ENCODE measurements around the gene SDK1.

- TF ChIP-seq POLR2AphosphoS5 (IDR thresholded peaks at IDR 0.05; ENCODE audit: insufficient read depth in 1 of 2, low read depth in 1 of 2): no peak
- no peak for TF ChIP-seq POLR2A (IDR thresholded peaks at IDR 0.05)
These were observed 915.0 kb downstream of the SDK1 start for GRCh38 chr7:4216016-4216415.

All from vagina (tissue), 2 donors.